Caco-2 (cell line): ENCODE results near the gene ACER3. TPM values are rescaled to one million over a fixed set of nuclear protein-coding genes. Genes with fewer than 3 reads are reported as not detected.
A peak's percentile ranks its signal among the peaks of the same experiment; 100 is the strongest.

Experiments
- BruUV-seq: library from RNA; stranded (reverse); fragments of 400-500 nt; replicated peaks from 2 replicates; lab custom pipeline; 2021; lab: Mats Ljungman, UMichigan
- CTCF ChIA-PET: fragments of 300-600 bp; sonication (Branson Sonifier 250); formaldehyde crosslinking; loops from one replicate; lab custom pipeline; 2022; ENCODE audit warnings: antibody characterized with exemption; lab: Charles Lee
- POLR2A ChIA-PET: fragments of 300-600 bp; sonication (Branson Sonifier 250); formaldehyde crosslinking; loops from one replicate; lab custom pipeline; 2022; ENCODE audit warnings: antibody characterized with exemption; lab: Charles Lee
- DNase-seq, 2 experiments: peaks; one replicate each; pipeline versions ENCODE4 v3.0.0 to v3.0.0-alpha.2; 2020 to 2022
- H3K27me3 ChIP-seq: replicated peaks from 2 replicates; pipeline ENCODE4 v1.6.0; 2011; ENCODE audit warnings: low read length; ENCODE audit not compliant: control insufficient read depth, insufficient read depth
- H3K36me3 ChIP-seq: 2 replicates; pipeline ENCODE4 v1.5.1; 2011; ENCODE audit warnings: low read length; ENCODE audit not compliant: control insufficient read depth, insufficient read depth
- H3K4me1 ChIP-seq: fragments of 250-450 bp; sonication (Bioruptor Pico); 2 replicates; pipeline ENCODE4 v1.5.1; 2020; ENCODE audit warnings: mild to moderate bottlenecking
- H3K4me3 ChIP-seq: 2 replicates; pipeline ENCODE4 v1.5.1; 2011; ENCODE audit warnings: low read depth, mild to moderate bottlenecking, control low read depth, low read length
- H3K9me3 ChIP-seq: fragments of 250-450 bp; sonication (Bioruptor Pico); 2 replicates; pipeline ENCODE4 v1.5.1; 2020; ENCODE audit warnings: mild to moderate bottlenecking, moderate library complexity
- H3K27ac Mint-ChIP-seq: one replicate; pipeline ENCODE4 v1.8.0; 2022; ENCODE audit warnings: mixed read lengths; ENCODE audit not compliant: unreplicated experiment
- H3K27me3 Mint-ChIP-seq: one replicate; pipeline ENCODE4 v1.8.0; 2022; ENCODE audit warnings: mixed read lengths; ENCODE audit not compliant: insufficient read depth, unreplicated experiment
- H3K36me3 Mint-ChIP-seq: one replicate; pipeline ENCODE4 v1.8.0; 2022; ENCODE audit warnings: mild to moderate bottlenecking, mixed read lengths; ENCODE audit not compliant: insufficient read depth, unreplicated experiment
- H3K4me1 Mint-ChIP-seq: one replicate; pipeline ENCODE4 v1.8.0; 2022; ENCODE audit warnings: low read depth, mixed read lengths; ENCODE audit not compliant: unreplicated experiment
- H3K4me3 Mint-ChIP-seq: one replicate; pipeline ENCODE4 v1.8.0; 2022; ENCODE audit warnings: mild to moderate bottlenecking, moderate library complexity, mixed read lengths; ENCODE audit not compliant: unreplicated experiment
- H3K9me3 Mint-ChIP-seq: one replicate; pipeline ENCODE4 v1.8.0; 2022; ENCODE audit warnings: mixed read lengths; ENCODE audit not compliant: unreplicated experiment
- intact Hi-C: fragments of 100-400 bp; cut with micrococcal nuclease; formaldehyde crosslinking; loops from one replicate; pipeline ENCODE4 v1.10.0; 2022; ENCODE audit not compliant: unreplicated experiment
- total RNA-seq: library from RNA; stranded (reverse); gene quantifications from 2 replicates; pipeline ENCODE4 v1.2.3, GENCODE V29; 2022
- TF ChIP-seq, protein P1 (sequence below), 2 experiments: fragments of 200-600 bp in 1 of 2; IDR thresholded peaks; 1 replicate in 1 of 2; 2 replicates in 1 of 2; pipeline versions ENCODE4 v1.5.1 to v1.8.0; 2011 to 2022; ENCODE audit warnings: antibody characterized with exemption in 1 of 2, control low read depth in 1 of 2, inconsistent platforms in 1 of 2, low read depth in 1 of 2, low read length in 1 of 2, mild to moderate bottlenecking in 1 of 2, moderate library complexity in 1 of 2; ENCODE audit not compliant: insufficient read depth in 1 of 2, severe bottlenecking in 1 of 2, unreplicated experiment in 1 of 2

Gene ACER3
- total RNA-seq, 1 experiment from 2014 or later: 37.5 TPM

DNA sequence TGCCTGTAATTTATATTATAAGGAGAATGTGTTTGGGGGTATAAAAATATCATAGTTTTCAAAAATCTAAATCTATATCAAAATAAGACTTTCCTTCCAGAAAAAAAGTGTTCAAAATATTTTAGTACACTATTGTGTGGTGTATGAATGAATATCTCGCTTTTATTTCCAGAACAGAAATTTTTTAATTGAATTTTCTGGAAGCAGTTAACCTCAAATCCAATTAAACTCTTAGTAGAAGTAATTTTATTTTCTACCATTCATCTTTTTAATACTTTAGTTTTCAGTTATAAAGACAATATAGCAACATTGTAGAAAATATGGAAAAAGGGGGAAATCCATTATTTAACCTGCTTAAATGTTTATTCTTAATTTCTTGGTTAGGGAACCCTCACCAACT lies 58.7 kb downstream of the ACER3 start:
- Histone ChIP-seq H3K4me1 (peaks cover 32% of the 10 kb centered on the region), H3K36me3 (no peaks in the 10 kb centered on the region), H3K9me3 (no peaks in the 10 kb centered on the region), H3K4me3 (no peak overlapping the region), H3K27me3 (no peaks in the 10 kb centered on the region)
- TF ChIP-seq, protein P1, sequence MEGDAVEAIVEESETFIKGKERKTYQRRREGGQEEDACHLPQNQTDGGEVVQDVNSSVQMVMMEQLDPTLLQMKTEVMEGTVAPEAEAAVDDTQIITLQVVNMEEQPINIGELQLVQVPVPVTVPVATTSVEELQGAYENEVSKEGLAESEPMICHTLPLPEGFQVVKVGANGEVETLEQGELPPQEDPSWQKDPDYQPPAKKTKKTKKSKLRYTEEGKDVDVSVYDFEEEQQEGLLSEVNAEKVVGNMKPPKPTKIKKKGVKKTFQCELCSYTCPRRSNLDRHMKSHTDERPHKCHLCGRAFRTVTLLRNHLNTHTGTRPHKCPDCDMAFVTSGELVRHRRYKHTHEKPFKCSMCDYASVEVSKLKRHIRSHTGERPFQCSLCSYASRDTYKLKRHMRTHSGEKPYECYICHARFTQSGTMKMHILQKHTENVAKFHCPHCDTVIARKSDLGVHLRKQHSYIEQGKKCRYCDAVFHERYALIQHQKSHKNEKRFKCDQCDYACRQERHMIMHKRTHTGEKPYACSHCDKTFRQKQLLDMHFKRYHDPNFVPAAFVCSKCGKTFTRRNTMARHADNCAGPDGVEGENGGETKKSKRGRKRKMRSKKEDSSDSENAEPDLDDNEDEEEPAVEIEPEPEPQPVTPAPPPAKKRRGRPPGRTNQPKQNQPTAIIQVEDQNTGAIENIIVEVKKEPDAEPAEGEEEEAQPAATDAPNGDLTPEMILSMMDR (IDR thresholded peaks at IDR 0.05; ENCODE audit: insufficient read depth in 1 of 2, low read depth in 1 of 2, low read length in 1 of 2, severe bottlenecking in 1 of 2, unreplicated experiment in 1 of 2): no peak
- intact Hi-C loops: loop anchor here (1.0 to 2.0 kb wide), 4 partner anchors 58 to 185 kb away; no protein-coding TSS in a partner anchor
- Mint-ChIP-seq H3K27me3 (no peaks in the 10 kb centered on the region), H3K9me3 (no peaks in the 10 kb centered on the region), H3K4me1 (peaks cover 25% of the 10 kb centered on the region), H3K36me3 (no peaks in the 10 kb centered on the region), H3K4me3 (no peak overlapping the region), H3K27ac (no peak overlapping the region)
- POLR2A ChIA-PET: interaction anchor here (0.5 to 0.6 kb wide), 2 partner anchors 123 to 1075 kb away, joined by 3 to 4 read pairs; no protein-coding TSS in a partner anchor
- CTCF ChIA-PET: interaction anchor here (0.7 to 5.4 kb wide), 45 partner anchors 15 to 221 kb away, joined by 3 to 132 read pairs (median 5); partner anchors contain the start of genes B3GNT6, CAPN5, OMP and TSKU
- BruUV-seq: no TSS peak
- DNase-seq: no peak

DNA sequence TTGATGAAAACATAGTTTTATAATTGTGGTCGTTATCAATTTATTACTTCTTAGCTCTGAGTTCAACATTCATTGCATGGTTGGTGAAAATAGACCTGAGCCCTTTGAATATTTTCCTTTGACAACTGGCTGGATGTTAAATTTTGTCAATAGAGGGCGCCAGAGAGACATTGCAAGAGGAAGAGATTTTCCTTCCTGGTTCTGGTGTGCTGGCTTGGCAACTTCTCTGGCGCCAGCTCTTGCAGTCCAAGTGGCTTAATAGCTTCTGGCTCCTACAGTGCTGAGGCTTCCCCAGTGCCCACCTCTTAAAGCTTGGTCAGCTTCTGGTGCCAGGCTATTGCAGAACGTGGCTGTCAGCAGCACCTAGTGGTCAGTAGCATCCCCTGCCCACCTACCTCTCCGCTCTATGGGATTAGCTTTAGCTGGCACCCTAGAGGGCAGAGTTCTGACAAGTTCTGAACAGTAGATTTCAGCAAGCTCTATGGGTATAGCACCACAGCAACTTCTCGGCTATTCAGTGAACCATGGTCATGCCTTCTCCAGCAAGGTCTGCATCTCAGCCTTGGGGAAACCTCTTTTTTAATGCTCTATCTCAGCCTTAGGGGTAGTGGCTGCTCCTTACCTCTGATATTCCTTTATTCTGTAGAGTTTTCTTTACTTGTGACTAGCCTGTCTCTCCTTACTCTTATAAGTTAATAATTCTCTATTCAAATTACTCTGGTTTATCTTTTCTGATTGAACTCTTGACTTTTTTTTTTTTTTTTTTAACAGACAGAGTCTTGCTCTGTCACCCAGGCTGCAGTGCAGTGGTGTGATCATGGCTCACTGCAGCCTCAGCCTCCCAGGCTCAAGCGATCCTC lies 59.4 kb downstream of the ACER3 start:
- Mint-ChIP-seq H3K27ac (no peak overlapping the region), H3K9me3 (no peaks in the 10 kb centered on the region), H3K27me3 (no peaks in the 10 kb centered on the region), H3K4me1 (peaks cover 25% of the 10 kb centered on the region), H3K36me3 (no peaks in the 10 kb centered on the region), H3K4me3 (no peak overlapping the region)
- Histone ChIP-seq H3K36me3 (no peaks in the 10 kb centered on the region), H3K9me3 (no peaks in the 10 kb centered on the region), H3K4me3 (no peak overlapping the region), H3K4me1 (peaks cover 32% of the 10 kb centered on the region), H3K27me3 (no peaks in the 10 kb centered on the region)
- TF ChIP-seq, protein P1 (IDR thresholded peaks at IDR 0.05; ENCODE audit: insufficient read depth in 1 of 2, low read depth in 1 of 2, low read length in 1 of 2, severe bottlenecking in 1 of 2, unreplicated experiment in 1 of 2): peak; percentile 95 to 98
- no TSS peak for BruUV-seq
- CTCF ChIA-PET: interaction anchor here (0.5 to 5.4 kb wide), 48 partner anchors 16 to 1511 kb away, joined by 3 to 132 read pairs (median 4); partner anchors contain the start of genes B3GNT6, CAPN5, OMP and TSKU
- DNase-seq: peak; percentile 86 to 91
- POLR2A ChIA-PET: interaction anchor here (0.6 kb wide), 3 partner anchors 124 to 186 kb away, joined by 3 to 4 read pairs (median 4); partner anchors contain the start of gene CAPN5
- intact Hi-C loops: loop anchor here (1.0 to 2.0 kb wide), 8 partner anchors 43 to 186 kb away; no protein-coding TSS in a partner anchor

DNA sequence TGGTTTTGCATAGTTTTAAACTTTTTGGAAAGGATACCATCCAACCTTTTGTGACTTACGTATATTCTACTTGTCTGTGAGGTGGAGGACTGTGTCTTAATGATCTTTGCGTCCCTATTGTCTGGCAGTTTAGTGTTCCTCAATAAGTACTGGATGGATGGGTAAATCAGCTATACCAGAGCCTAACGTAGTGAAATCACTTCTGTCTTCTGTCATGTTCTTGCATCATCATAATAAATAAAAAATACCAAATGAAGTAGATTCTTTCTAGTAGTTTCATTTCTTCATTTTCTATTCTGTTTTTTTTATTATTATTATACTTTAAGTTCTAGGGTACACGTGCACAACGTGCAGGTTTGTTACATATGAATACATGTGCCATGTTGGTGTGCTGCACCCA lies 66.4 kb downstream of the ACER3 start:
- BruUV-seq: no TSS peak
- CTCF ChIA-PET: no interaction called here

More for the DNA sequence above, 66.4 kb downstream of the ACER3 start:
- H3K27ac Mint-ChIP-seq: no peak overlapping the region
- H3K9me3 Mint-ChIP-seq: no peaks in the 10 kb centered on the region
- Histone ChIP-seq H3K9me3 (no peaks in the 10 kb centered on the region), H3K27me3 (no peaks in the 10 kb centered on the region), H3K4me1 (no peaks in the 10 kb centered on the region), H3K4me3 (no peak overlapping the region), H3K36me3 (no peaks in the 10 kb centered on the region)
- no peaks in the 10 kb centered on the region for H3K36me3 Mint-ChIP-seq
- TF ChIP-seq, protein P1 (IDR thresholded peaks at IDR 0.05; ENCODE audit: insufficient read depth in 1 of 2, low read depth in 1 of 2, low read length in 1 of 2, severe bottlenecking in 1 of 2, unreplicated experiment in 1 of 2): no peak
- POLR2A ChIA-PET: no interaction called here
- intact Hi-C loops: no loop called here
- no peak for DNase-seq
- H3K4me3 Mint-ChIP-seq: no peak overlapping the region
- no peaks in the 10 kb centered on the region for H3K4me1 Mint-ChIP-seq
- H3K27me3 Mint-ChIP-seq: no peaks in the 10 kb centered on the region
